ENCODE data around the gene ELOVL6.

ELOVL6 gene

GRCh38 chr4:110034026-110034393 is 164.4 kb downstream of the ELOVL6 start:
- DNase-seq (ENCODE audit: low read depth): no peak
- TF ChIP-seq, protein P1, sequence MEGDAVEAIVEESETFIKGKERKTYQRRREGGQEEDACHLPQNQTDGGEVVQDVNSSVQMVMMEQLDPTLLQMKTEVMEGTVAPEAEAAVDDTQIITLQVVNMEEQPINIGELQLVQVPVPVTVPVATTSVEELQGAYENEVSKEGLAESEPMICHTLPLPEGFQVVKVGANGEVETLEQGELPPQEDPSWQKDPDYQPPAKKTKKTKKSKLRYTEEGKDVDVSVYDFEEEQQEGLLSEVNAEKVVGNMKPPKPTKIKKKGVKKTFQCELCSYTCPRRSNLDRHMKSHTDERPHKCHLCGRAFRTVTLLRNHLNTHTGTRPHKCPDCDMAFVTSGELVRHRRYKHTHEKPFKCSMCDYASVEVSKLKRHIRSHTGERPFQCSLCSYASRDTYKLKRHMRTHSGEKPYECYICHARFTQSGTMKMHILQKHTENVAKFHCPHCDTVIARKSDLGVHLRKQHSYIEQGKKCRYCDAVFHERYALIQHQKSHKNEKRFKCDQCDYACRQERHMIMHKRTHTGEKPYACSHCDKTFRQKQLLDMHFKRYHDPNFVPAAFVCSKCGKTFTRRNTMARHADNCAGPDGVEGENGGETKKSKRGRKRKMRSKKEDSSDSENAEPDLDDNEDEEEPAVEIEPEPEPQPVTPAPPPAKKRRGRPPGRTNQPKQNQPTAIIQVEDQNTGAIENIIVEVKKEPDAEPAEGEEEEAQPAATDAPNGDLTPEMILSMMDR (conservative IDR thresholded peaks at IDR 0.05; ENCODE audit: low read depth, low read length): no peak
- H3K4me3 ChIP-seq (ENCODE audit: low read depth, low read length): no peak overlapping the region

DNA sequence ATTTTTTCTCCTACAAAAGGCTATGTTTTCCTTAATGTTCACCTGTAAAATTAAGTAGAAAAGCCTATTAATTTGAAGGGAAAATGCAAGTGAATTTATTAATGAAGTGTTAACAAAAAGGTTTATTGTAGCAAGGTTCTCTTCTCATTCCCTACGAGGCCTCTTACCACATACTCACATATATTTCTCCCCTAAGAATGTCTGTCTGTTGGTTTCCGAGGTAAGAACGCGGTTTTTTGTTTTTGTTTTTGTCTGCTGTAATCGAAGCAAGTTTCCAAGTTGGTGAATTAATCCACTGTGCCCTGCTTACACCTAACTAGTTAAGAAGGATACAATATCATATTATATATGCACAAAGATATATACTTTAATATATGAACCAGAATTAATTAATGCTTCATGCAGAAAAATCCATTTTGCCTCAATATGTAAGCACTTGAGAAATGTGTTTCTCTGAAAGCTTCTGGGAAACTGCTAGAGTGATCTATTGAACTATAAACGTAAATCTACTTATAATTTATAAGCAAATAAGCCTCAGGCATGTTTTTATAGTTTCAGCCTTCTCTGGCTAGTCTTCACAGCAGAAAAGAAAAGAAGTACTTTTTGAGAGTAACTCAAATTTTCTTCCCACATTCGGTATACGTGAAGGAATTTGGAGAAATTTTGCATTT is 164.9 kb downstream of the ELOVL6 start:
- no peak overlapping the region for H3K4me3 ChIP-seq (ENCODE audit: low read depth, low read length)
- TF ChIP-seq, protein P1 (conservative IDR thresholded peaks at IDR 0.05; ENCODE audit: low read depth, low read length): no peak
- no peak for DNase-seq (ENCODE audit: low read depth)

DNA sequence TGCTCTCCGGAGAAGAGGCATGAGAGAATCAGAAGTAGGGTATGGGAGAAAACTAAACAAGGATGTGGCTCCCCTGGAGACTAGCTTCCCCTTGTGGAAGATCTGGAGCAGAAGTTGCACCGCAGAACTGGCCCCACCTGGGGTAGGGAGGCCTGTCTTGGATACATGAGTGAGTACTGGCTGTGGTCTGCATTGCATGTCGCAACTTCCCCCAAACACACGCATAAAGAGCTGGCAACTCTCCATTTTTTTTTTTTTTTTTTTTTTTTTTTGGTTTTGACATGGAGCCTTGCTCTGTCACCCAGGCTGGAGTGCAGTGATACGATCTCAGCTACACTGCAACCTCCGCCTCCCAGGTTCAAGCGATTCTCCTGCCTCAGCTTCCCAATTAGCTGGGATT is 165.8 kb downstream of the ELOVL6 start:
- H3K4me3 ChIP-seq (ENCODE audit: low read depth, low read length): no peak overlapping the region
- TF ChIP-seq, protein P1 (conservative IDR thresholded peaks at IDR 0.05; ENCODE audit: low read depth, low read length): no peak
- peak; percentile 36 for DNase-seq (ENCODE audit: low read depth)

- H3K4me3 ChIP-seq (ENCODE audit: low read depth, low read length): no peak overlapping the region
- no peak for DNase-seq (ENCODE audit: low read depth)
- TF ChIP-seq, protein P1 (conservative IDR thresholded peaks at IDR 0.05; ENCODE audit: low read depth, low read length): no peak
Measured at GRCh38 chr4:110025718-110026117, 172.7 kb downstream of the ELOVL6 start.

GRCh38 chr4:110025056-110025455 is 173.4 kb downstream of the ELOVL6 start:
- H3K4me3 ChIP-seq (ENCODE audit: low read depth, low read length): no peak overlapping the region
- DNase-seq (ENCODE audit: low read depth): no peak
- TF ChIP-seq, protein P1 (conservative IDR thresholded peaks at IDR 0.05; ENCODE audit: low read depth, low read length): no peak

GRCh38 chr4:110022457-110022856 is 176.0 kb downstream of the ELOVL6 start:
- TF ChIP-seq, protein P1 (conservative IDR thresholded peaks at IDR 0.05; ENCODE audit: low read depth, low read length): no peak
- DNase-seq (ENCODE audit: low read depth): no peak
- no peak overlapping the region for H3K4me3 ChIP-seq (ENCODE audit: low read depth, low read length)

All from choroid plexus epithelial cell (primary cell).